Left ventricle myocardium inferior (tissue), 1 donor: ENCODE measurements around the gene IGDCC3. TPM values are rescaled to one million over a fixed set of nuclear protein-coding genes. Genes with fewer than 3 reads are reported as not detected.

ENCODE experiments used
- DNase-seq: peaks from one replicate; pipeline ENCODE4 v3.0.0-alpha.2; 2020
- H3K27ac ChIP-seq: fragments of 200-600 bp; replicated peaks from 2 replicates; pipeline ENCODE4 v1.8.0; 2021
- H3K27me3 ChIP-seq: fragments of 200-600 bp; 2 replicates; pipeline ENCODE4 v1.8.0; 2021; ENCODE audit warnings: low read depth
- H3K36me3 ChIP-seq: fragments of 200-600 bp; 2 replicates; pipeline ENCODE4 v1.8.0; 2021
- H3K4me1 ChIP-seq: fragments of 200-600 bp; 2 replicates; pipeline ENCODE4 v1.8.0; 2021
- H3K4me3 ChIP-seq: fragments of 200-600 bp; 2 replicates; pipeline ENCODE4 v1.8.0; 2021; ENCODE audit warnings: mild to moderate bottlenecking, moderate library complexity
- H3K9me3 ChIP-seq: fragments of 200-600 bp; replicated peaks from 2 replicates; pipeline ENCODE4 v1.8.0; 2021
- intact Hi-C: fragments of 100-400 bp; cut with micrococcal nuclease; formaldehyde crosslinking; loops from one replicate; pipeline ENCODE4 v1.11.0; 2022
- total RNA-seq: library from RNA; stranded (reverse); fragmentation: NEBNext Ultra II Directional; extraction: Animal tissue kit (Norgen Biotek cat#: 25700); gene quantifications from one replicate; pipeline ENCODE4 v1.2.1, GENCODE V29; 2021
- TF ChIP-seq, protein P1 (sequence below): fragments of 200-600 bp; IDR thresholded peaks from 2 replicates; pipeline ENCODE4 v1.8.0; 2021; ENCODE audit warnings: antibody characterized with exemption, mild to moderate bottlenecking, borderline replicate concordance
- donor health status: DM: no; HTN: yes; CAD: no; lungs with severe emphysema.

IGDCC3 gene
- total RNA-seq, 1 donor from 2014 or later = 0.16 TPM

DNA sequence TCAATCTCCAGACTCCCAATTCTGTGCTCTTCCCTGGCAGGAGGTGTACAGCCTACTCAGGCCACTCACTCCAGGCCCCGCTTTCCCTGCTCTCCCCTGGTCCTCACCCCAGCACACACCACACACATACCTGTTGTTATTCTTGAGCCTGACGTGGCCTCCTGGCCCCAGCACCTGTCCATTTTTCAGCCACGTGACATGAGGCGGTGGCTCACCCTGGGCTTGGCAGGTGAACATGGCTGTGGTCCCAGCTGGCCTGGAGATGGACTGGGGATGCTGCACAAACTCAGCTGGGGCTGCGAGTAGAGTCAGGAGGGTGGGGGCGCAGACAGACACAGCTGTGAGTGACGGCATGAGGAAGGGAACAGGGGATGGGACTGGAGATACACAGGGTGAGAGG, 46.0 kb downstream of the IGDCC3 start:
- intact Hi-C loops = no loop called here
- no peak overlapping the region for H3K27ac ChIP-seq
- TF ChIP-seq, protein P1, sequence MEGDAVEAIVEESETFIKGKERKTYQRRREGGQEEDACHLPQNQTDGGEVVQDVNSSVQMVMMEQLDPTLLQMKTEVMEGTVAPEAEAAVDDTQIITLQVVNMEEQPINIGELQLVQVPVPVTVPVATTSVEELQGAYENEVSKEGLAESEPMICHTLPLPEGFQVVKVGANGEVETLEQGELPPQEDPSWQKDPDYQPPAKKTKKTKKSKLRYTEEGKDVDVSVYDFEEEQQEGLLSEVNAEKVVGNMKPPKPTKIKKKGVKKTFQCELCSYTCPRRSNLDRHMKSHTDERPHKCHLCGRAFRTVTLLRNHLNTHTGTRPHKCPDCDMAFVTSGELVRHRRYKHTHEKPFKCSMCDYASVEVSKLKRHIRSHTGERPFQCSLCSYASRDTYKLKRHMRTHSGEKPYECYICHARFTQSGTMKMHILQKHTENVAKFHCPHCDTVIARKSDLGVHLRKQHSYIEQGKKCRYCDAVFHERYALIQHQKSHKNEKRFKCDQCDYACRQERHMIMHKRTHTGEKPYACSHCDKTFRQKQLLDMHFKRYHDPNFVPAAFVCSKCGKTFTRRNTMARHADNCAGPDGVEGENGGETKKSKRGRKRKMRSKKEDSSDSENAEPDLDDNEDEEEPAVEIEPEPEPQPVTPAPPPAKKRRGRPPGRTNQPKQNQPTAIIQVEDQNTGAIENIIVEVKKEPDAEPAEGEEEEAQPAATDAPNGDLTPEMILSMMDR = no peak
- H3K9me3 ChIP-seq = no peaks in the 10 kb centered on the region
- H3K36me3 ChIP-seq = no peaks in the 10 kb centered on the region
- no peak for DNase-seq
- peaks cover 14% of the 10 kb centered on the region for H3K27me3 ChIP-seq
- no peak overlapping the region for H3K4me3 ChIP-seq
- H3K4me1 ChIP-seq = no peaks in the 10 kb centered on the region

DNA sequence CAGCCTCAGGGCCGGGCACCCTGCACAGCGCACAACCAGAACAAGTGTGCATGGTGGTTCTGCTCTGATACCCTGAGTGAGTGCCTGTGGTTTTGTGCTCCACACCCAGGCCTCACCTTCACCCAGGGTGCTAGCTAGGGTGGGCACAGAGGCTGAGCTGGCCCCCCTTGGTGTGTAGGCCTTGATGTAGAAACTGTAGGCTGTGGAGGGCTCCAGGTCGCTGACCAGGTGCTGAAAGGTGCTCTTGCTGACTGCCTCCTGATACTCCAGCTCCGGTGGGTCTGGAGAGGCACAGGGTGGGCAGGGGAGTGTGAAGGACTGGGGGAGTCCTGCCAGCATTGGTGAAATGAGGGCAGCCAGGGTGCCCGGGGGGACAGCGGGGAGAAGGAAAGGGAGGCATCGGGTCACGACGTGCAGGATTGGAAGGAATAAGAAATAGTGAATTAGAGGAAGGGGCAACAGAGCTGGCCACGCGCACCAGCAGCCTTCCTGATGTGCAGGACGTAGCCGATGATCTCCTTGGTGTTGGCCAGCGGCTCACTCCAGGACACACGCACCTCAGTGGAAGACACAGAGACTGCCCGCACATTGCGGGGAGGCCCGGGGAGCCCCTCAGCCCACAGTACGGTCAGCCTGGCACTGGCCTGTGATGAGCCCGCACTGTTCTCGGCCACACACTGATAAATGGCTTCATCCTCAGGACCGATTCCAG, 46.7 kb downstream of the IGDCC3 start:
- no peaks in the 10 kb centered on the region for H3K36me3 ChIP-seq
- no peak for DNase-seq
- H3K4me3 ChIP-seq = no peak overlapping the region
- TF ChIP-seq, protein P1 = no peak
- H3K4me1 ChIP-seq = peaks cover 7% of the 10 kb centered on the region
- intact Hi-C loops = no loop called here
- H3K9me3 ChIP-seq = no peaks in the 10 kb centered on the region
- no peak overlapping the region for H3K27ac ChIP-seq
- H3K27me3 ChIP-seq = peaks cover 11% of the 10 kb centered on the region

DNA sequence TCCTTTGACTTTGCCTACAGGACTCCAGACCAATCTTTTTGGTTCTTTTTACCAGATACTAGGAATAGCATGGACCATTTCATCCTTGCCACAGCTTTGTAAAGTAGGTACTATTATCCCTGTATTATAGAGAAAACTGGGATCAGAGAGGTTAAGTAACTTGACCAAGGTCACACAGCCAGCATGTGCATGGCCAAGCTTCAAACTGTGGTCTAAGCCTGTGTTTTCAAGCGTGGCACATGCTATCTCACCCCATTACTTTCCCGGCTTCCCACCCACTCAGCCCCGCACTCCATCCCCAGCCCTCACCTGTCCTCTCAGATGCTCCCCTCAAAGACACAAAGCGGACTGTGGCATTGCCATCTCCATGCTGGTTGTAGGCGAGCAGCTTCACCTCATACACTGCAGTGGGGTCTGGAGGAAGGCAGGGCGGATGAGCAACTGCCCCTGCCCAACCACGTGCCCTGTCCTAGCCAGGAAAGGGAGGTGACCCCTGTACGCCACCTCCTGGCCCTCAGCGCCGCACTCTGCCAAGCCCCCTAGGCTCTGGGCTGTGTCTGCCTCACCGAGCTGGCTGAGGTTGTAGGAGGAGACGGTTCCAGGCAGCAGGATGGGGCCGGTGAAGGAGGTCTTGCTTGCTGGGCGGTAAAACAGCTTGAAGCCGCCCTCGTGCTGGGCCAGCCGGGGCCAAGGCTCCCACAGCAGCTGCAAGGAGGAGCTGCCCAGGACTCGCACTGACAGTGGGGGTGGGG, 47.6 kb downstream of the IGDCC3 start:
- TF ChIP-seq, protein P1 = no peak
- Histone ChIP-seq H3K27me3 (peaks cover 7% of the 10 kb centered on the region), H3K4me1 (peaks cover 11% of the 10 kb centered on the region), H3K9me3 (no peaks in the 10 kb centered on the region), H3K36me3 (no peaks in the 10 kb centered on the region), H3K27ac (no peak overlapping the region), H3K4me3 (no peak overlapping the region)
- DNase-seq = no peak
- intact Hi-C loops = no loop called here

DNA sequence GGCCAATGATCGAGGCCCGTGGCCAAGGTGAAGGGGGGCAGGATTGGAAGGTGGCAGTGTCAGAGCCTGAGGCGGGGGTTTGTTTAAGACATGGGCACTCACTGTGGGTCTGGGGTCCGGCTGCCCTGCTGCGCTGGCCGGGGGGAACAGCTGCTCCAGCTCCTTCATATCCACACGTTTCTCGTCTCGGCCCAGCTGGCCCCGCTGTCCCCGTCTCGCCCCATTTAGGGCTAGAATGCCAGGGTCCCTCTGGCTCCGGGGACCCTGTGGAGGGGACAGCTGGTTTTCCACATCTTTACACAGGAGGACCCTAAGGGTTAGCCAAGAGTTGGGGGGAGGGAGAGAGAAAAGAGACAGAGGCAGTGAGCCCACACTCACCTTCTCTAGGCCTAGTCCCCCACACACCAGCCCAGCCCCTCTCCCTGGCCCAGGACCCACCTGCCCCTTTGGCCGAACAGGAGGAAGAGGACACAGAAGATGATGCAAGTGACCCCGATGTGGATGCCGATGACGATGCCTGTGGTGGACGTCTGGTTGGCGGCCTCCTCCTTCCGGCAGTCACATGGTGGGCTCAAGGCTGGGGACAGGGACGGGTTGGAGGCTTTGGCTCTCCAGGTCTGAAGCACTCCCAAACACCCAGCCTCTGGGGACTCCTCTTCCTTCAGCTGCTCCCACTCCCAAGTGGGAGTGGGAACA, 48.4 kb downstream of the IGDCC3 start:
- TF ChIP-seq, protein P1 = no peak
- no peak for DNase-seq
- intact Hi-C loops = no loop called here

DNA sequence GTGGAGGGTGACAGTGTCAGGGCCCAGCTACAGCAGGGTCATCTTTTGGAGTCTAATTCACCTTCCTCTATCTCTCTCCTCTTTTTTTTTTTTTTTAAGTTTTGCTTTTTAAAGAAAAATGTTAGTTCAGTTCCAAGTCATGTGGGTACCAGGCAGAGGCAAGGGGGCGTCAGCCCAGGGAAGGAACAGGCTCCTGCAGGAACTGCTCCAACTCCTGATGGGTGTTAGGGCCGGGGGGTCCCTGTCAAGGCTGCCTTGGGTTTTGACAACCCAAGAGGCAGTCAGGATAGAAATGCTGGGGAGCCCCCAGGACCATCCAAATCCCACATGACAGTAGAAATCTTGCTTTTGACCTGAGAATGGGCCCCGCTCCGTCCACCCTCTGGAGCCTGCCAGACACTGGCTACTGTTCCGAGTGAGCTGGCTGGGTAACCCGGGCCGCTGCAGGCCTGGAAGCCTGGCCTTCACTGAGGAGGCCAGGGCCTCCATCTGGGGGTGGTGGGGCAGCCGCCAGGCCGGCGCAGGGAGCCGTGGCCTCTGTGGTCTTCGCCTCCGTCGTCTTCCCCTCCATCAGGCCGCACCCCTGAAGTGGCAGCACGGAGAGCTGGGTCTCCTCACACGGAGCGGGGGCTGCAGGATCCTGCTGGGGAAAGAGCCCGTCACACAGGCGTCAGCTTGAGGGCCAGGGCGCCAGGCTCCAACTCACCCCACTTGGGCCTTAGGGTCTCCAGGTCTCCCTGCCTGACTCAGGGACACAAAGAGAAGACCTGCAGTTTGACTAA, 49.1 kb downstream of the IGDCC3 start:
- TF ChIP-seq, protein P1 = no peak
- Histone ChIP-seq H3K9me3 (no peaks in the 10 kb centered on the region), H3K4me1 (peaks cover 11% of the 10 kb centered on the region), H3K4me3 (no peak overlapping the region), H3K27me3 (peaks cover 7% of the 10 kb centered on the region), H3K27ac (no peak overlapping the region), H3K36me3 (no peaks in the 10 kb centered on the region)
- intact Hi-C loops = no loop called here
- DNase-seq = no peak

More for the DNA sequence above, 48.4 kb downstream of the IGDCC3 start:
- Histone ChIP-seq H3K4me1 (peaks cover 11% of the 10 kb centered on the region), H3K36me3 (no peaks in the 10 kb centered on the region), H3K27ac (no peak overlapping the region), H3K27me3 (peaks cover 7% of the 10 kb centered on the region), H3K4me3 (no peak overlapping the region), H3K9me3 (no peaks in the 10 kb centered on the region)
